Erythroblast (primary cell): ENCODE measurements around the gene KLHL3.

Experiments
- GATA1 ChIP-seq: IDR thresholded peaks from 2 replicates; pipeline ENCODE4 v1.6.1; 2011; ENCODE audit warnings: low read depth, mild to moderate bottlenecking, control low read depth, low read length, moderate library complexity
- POLR2A ChIP-seq: IDR thresholded peaks from 2 replicates; pipeline ENCODE4 v1.6.1; 2011; ENCODE audit warnings: mild to moderate bottlenecking, low read length

- no peak for TF ChIP-seq POLR2A
- TF ChIP-seq GATA1, result no peak
These were observed 607 bp upstream of the KLHL3 start for GRCh38 chr5:137736496-137736895.
